SK-N-MC (cell line): ENCODE measurements around the gene ELP2.

Experiments
- EZH2 ChIP-seq: fragments of 200-600 bp; sonication (generic); IDR thresholded peaks from one replicate; pipeline ENCODE4 v1.6.1; 2017; ENCODE audit warnings: antibody characterized with exemption
- POLR2AphosphoS5 ChIP-seq: IDR thresholded peaks from 2 replicates; pipeline ENCODE4 v1.6.1; 2012; ENCODE audit warnings: mild to moderate bottlenecking, low read depth, low read length, borderline replicate concordance

DNA sequence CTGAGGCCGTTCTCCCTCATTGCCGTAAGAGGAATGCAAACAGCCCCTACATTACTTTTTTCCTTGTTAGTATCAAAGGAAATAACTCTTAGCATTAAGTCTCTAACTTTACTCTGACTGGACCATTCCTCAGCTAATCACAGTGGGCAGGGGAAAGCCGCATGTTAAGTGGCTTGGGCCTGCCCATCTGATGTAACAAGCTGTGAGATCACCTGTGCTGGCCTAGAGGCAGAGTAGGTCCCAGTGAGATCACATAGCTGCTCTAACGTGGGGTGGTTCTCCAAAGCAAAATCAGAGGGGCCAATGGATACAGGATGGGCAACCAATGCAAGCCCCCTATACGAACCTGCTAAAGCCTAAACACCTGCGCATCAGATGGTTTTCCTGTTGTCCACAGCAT is 51.7 kb downstream of the ELP2 start:
- TF ChIP-seq EZH2 (no peak), POLR2AphosphoS5 (no peak)
